Measurements from ENCODE around the gene CLDN3. TPM values are rescaled to one million over a fixed set of nuclear protein-coding genes. Genes with fewer than 3 reads are reported as not detected.

The CLDN3 gene
- total RNA-seq, 4 donors from 2014 or later = 672 to 1,662 (median 1,512) TPM

DNA sequence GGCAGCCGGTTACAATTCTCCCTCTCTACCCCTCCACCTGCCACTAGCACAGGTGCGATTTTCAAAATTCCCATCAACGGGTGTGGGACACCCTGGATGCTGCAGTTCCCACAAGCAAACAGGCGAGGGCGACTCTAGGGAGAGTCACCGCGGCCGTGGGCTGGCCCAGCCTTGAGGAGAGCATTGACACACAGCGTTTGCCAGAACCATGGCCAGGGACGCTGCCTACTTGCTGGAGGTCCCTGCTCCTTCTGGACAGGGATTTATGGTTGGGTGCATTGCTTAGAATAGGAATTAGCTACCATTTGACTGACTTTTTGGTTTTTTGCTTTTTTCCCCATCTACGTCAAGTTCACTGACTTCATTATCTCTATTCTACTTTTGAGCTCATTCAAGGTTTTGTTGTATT is 41.7 kb upstream of the CLDN3 start:
- in situ Hi-C loops (cut with MboI; ENCODE audit: low pct_ligation_motif_present in 1 of 4, low pct_unique_long_range_greater_than_20kb in 1 of 4, low sequenced_read_pairs in 3 of 4) = loop anchor here in 1 of 4 donors (5.0 kb wide), 1 partner anchor 46 kb away; no protein-coding TSS in a partner anchor
- WGBS, 2 donors (ENCODE audit: low coverage in 1 of 2) = 10 to 40% methylated on average over 2 to 11 of the region's 11 CpGs
- intact Hi-C loops (cut with DNase I; ENCODE audit: low total_unique reads) = no loop called here

DNA sequence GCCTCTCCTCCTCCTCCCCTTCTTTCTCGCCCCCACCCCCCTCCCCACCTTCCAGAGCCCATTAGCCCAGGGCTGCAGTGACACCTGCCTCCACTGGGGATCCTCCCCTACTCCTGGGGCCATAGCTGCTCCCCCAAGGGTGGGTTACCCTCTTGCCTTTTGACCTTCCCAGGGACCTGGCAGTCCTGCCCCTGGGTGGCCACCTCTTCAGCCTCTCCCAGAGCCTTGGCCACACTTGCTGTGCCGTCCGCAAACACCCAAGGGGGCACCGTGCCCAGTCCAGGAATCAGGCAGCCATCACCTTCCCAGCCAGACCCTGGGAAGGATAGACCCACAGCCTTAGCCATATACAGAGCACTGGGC is 40.9 kb upstream of the CLDN3 start:
- H3K27ac ChIP-seq = peak overlapping the region; percentile 79 to 89 (median 87)
- no peaks in the 10 kb centered on the region for H3K9me3 ChIP-seq
- WGBS, 2 donors (ENCODE audit: low coverage in 1 of 2) = 67% methylated on average over 3 of the region's 4 CpGs; no CpG with 5 or more reads in 1 of the 2 donors
- H3K27me3 ChIP-seq = peaks cover 3% of the 10 kb centered on the region
- H3K4me3 ChIP-seq = no peak overlapping the region
- in situ Hi-C loops (cut with MboI; ENCODE audit: low pct_ligation_motif_present in 1 of 4, low pct_unique_long_range_greater_than_20kb in 1 of 4, low sequenced_read_pairs in 3 of 4) (loop anchor here in 1 of 4 donors (5.0 kb wide), 1 partner anchor 46 kb away; no protein-coding TSS in a partner anchor), intact Hi-C loops (cut with DNase I; ENCODE audit: low total_unique reads) (no loop called here)
- H3K4me1 ChIP-seq = peaks cover 5 to 27% (median 17%) of the 10 kb centered on the region in 4 donors
- no peaks in the 10 kb centered on the region for H3K36me3 ChIP-seq
- no peak for TF ChIP-seq POLR2A (IDR thresholded peaks at IDR 0.05)
- TF ChIP-seq POLR2AphosphoS5 (IDR thresholded peaks at IDR 0.05) = no peak
- no peak for TF ChIP-seq EP300 (IDR thresholded peaks at IDR 0.05; ENCODE audit: low read depth)
- TF ChIP-seq, protein P1, sequence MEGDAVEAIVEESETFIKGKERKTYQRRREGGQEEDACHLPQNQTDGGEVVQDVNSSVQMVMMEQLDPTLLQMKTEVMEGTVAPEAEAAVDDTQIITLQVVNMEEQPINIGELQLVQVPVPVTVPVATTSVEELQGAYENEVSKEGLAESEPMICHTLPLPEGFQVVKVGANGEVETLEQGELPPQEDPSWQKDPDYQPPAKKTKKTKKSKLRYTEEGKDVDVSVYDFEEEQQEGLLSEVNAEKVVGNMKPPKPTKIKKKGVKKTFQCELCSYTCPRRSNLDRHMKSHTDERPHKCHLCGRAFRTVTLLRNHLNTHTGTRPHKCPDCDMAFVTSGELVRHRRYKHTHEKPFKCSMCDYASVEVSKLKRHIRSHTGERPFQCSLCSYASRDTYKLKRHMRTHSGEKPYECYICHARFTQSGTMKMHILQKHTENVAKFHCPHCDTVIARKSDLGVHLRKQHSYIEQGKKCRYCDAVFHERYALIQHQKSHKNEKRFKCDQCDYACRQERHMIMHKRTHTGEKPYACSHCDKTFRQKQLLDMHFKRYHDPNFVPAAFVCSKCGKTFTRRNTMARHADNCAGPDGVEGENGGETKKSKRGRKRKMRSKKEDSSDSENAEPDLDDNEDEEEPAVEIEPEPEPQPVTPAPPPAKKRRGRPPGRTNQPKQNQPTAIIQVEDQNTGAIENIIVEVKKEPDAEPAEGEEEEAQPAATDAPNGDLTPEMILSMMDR (IDR thresholded peaks at IDR 0.05) = no peak
- DNase-seq = no peak

More for the DNA sequence above, 41.7 kb upstream of the CLDN3 start:
- DNase-seq = peak; percentile 88
- H3K27ac ChIP-seq = peak overlapping the region; percentile 79 to 89 (median 87)
- H3K9me3 ChIP-seq = no peaks in the 10 kb centered on the region
- H3K36me3 ChIP-seq = no peaks in the 10 kb centered on the region
- TF ChIP-seq, protein P1 (IDR thresholded peaks at IDR 0.05) = peak; percentile 78 to 93 (median 89)
- TF ChIP-seq POLR2A (IDR thresholded peaks at IDR 0.05) (no peak), POLR2AphosphoS5 (IDR thresholded peaks at IDR 0.05) (peak in 2 of 3 donors; percentile 31 to 54)
- no peak overlapping the region for H3K4me3 ChIP-seq
- H3K27me3 ChIP-seq = peaks cover 3% of the 10 kb centered on the region
- peaks cover 5 to 27% (median 17%) of the 10 kb centered on the region in 4 donors for H3K4me1 ChIP-seq

DNA sequence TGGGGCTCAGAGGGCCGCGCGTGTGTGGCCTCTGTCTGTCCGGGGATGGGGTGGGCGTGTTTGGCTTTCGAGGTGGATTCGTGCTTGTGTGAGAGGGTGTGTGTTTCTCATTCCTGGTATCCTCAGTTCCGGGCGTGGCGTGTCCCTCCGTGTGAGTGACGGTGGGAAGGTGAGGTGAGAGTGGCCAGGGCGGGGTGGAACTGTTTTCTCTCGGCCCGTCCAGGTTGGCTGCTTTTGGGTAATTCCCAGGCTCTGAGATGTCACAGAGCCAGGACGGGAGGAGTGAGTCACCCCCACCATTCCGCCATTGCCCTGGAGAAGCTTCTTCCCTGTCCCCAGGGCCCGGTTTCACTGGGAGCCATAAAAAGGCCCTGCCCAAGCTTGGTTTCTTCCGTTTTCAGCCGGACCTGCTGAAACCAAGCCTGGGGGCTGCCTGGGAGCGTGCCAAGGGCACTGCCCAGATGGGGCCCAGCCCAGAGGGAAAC is 39.4 kb upstream of the CLDN3 start:
- 62% methylated on average over 21 of the region's 21 CpGs; no CpG with 5 or more reads in 1 of the 2 donors for WGBS, 2 donors (ENCODE audit: low coverage in 1 of 2)
- in situ Hi-C loops (cut with MboI; ENCODE audit: low pct_ligation_motif_present in 1 of 4, low pct_unique_long_range_greater_than_20kb in 1 of 4, low sequenced_read_pairs in 3 of 4) (no loop called here), intact Hi-C loops (cut with DNase I; ENCODE audit: low total_unique reads) (no loop called here)
- H3K4me1 ChIP-seq = peaks cover 5 to 30% (median 17%) of the 10 kb centered on the region in 4 donors
- no peaks in the 10 kb centered on the region for H3K36me3 ChIP-seq
- DNase-seq = peak; percentile 91
- H3K4me3 ChIP-seq = no peak overlapping the region
- H3K27me3 ChIP-seq = peaks cover 3% of the 10 kb centered on the region
- TF ChIP-seq, protein P1 (IDR thresholded peaks at IDR 0.05) = no peak
- TF ChIP-seq POLR2AphosphoS5 (IDR thresholded peaks at IDR 0.05) (peak in 2 of 3 donors; percentile 49 to 76), EP300 (IDR thresholded peaks at IDR 0.05; ENCODE audit: low read depth) (no peak), POLR2A (IDR thresholded peaks at IDR 0.05) (peak; percentile 64)
- H3K27ac ChIP-seq = peak overlapping the region; percentile 79 to 89 (median 87)
- no peaks in the 10 kb centered on the region for H3K9me3 ChIP-seq

DNA sequence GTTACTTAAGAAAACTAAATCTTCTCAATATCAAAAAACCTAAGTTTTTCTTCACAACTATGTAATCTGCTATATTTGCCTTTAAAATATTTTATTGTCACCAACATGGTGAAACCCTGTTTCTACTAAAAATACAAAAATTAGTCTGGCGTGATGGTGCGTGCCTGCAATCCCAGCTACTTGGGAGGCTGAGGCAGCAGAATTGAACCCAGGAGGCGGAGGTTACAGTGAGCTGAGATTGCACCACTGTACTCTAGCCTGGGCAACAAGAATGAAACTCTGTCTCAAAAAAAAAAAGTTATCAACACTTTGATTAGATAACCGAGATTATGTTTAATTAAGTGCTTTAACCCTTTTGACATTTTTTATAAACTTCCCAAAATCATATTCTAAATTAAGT is 32.4 kb upstream of the CLDN3 start:
- no peak overlapping the region for H3K4me3 ChIP-seq
- WGBS, 2 donors (ENCODE audit: low coverage in 1 of 2) = 33 to 54% methylated on average over 4 of the region's 4 CpGs
- no peak for TF ChIP-seq EP300 (IDR thresholded peaks at IDR 0.05; ENCODE audit: low read depth)
- TF ChIP-seq, protein P1 (IDR thresholded peaks at IDR 0.05) = no peak
- TF ChIP-seq POLR2AphosphoS5 (IDR thresholded peaks at IDR 0.05) = no peak
- TF ChIP-seq POLR2A (IDR thresholded peaks at IDR 0.05) = no peak
- H3K27me3 ChIP-seq = no peaks in the 10 kb centered on the region
- peak overlapping the region in 3 of 4 donors; percentile 70 to 88 (median 88) for H3K27ac ChIP-seq
- H3K9me3 ChIP-seq = no peaks in the 10 kb centered on the region
- no peak for DNase-seq
- in situ Hi-C loops (cut with MboI; ENCODE audit: low pct_ligation_motif_present in 1 of 4, low pct_unique_long_range_greater_than_20kb in 1 of 4, low sequenced_read_pairs in 3 of 4) (no loop called here), intact Hi-C loops (cut with DNase I; ENCODE audit: low total_unique reads) (no loop called here)
- H3K4me1 ChIP-seq = peaks cover 0 to 32% (median 21%) of the 10 kb centered on the region in 4 donors
- no peaks in the 10 kb centered on the region for H3K36me3 ChIP-seq
